ENCODE measurements around the gene GDF7.

DNA sequence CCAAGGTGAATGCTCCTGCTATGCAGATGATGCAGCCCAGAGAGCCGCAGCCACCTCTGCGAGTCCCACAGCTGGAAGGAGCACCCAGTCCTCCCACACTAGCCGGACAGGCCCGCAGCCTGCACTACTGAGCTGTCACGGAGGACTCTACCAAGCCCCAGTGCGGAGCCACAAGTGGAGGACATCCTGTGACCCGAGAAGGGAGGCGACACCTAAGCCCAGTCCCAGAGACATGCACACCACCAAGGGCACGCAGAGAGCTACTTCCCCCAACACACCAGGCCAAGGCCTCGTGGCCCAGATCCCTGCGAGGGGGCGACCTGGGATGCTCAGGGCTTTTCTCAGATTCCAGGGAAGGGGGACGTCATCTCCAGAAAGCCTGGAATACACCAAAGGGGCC lies 28.9 kb upstream of the GDF7 start:
- TF ChIP-seq JUND (IDR thresholded peaks at IDR 0.05) (no peak), CTCF (IDR thresholded peaks at IDR 0.05) (no peak), USF2 (IDR thresholded peaks at IDR 0.05; ENCODE audit: borderline replicate concordance, low read depth, low read length) (no peak), RAD21 (IDR thresholded peaks at IDR 0.05; ENCODE audit: low read length) (no peak), RFX5 (IDR thresholded peaks at IDR 0.05; ENCODE audit: low read length) (no peak), POLR2AphosphoS5 (IDR thresholded peaks at IDR 0.05; ENCODE audit: low read depth, low read length) (no peak), CHD2 (IDR thresholded peaks at IDR 0.05; ENCODE audit: low read length, partially characterized antibody) (no peak), REST (IDR thresholded peaks at IDR 0.05; ENCODE audit: low read depth, low read length) (no peak), GABPA (IDR thresholded peaks at IDR 0.05; ENCODE audit: low read depth) (no peak), EP300 (IDR thresholded peaks at IDR 0.05; ENCODE audit: borderline replicate concordance in 1 of 2, low read depth in 1 of 2, low read length in 1 of 2) (no peak), RCOR1 (IDR thresholded peaks at IDR 0.05; ENCODE audit: low read length) (no peak), TEAD4 (IDR thresholded peaks at IDR 0.05; ENCODE audit: borderline replicate concordance, insufficient read depth) (no peak)
- TF ChIP-seq, protein P1, sequence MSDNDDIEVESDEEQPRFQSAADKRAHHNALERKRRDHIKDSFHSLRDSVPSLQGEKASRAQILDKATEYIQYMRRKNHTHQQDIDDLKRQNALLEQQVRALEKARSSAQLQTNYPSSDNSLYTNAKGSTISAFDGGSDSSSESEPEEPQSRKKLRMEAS (IDR thresholded peaks at IDR 0.05; ENCODE audit: low read depth) = no peak
